ENCODE data around the gene MLH3. TPM values are rescaled to one million over a fixed set of nuclear protein-coding genes. Genes with fewer than 3 reads are reported as not detected.

The MLH3 gene
- polyA plus RNA-seq, 1 donor (not counting 4 experiments of a cell fraction or from before 2014, with no cell fraction given) = 13.0 TPM

DNA sequence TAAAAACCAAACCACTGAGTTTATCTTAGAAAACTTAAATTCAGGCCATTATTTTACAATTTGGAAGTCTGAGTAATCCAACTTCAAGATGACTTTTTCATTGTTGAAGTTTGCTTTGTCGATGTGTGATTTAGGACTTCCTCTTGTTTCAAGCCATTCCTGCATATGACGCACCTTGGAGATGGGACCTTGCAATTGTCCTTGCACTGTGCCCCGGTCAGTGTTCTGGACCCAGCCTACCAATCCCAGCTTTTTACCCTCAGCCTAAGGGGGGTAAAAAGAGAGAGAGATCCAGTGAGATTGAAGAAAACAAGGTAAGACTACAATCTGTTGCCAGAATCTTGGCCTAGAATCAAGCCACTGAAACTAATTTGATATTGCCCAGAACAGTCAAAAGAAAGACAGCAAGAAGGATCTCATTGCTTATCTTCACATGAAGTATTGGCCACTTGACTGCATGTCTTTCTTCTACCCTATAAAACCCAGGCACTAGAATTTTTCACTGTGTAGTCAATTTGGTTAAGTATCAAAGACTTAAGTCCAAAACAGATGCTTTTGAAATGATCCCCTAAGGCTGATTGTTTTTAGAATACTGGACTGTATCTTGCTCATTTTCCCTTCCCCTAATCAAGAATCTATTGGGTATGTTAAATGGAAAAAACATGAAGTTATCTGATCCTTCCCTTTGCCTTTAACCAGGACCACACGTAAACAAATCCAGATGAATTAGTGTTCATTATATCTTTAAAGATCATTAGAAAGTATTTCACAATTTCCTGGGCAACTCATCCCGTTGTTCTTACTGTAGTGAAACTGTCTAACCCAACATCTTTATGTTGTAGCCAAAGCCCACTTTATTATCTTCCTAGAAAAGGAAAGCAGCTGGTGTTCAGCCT lies 2.4 kb upstream of the MLH3 start:
- Histone ChIP-seq H3K27me3 (ENCODE audit: control insufficient read depth, extremely low read depth, insufficient read depth, low read length) (no peaks in the 10 kb centered on the region), H3K4me1 (ENCODE audit: control insufficient read depth, extremely low read depth, insufficient read depth, low read length) (peaks cover 20% of the 10 kb centered on the region), H3K9ac (ENCODE audit: control insufficient read depth, extremely low read depth, insufficient read depth, low read length) (no peak overlapping the region), H2AFZ (ENCODE audit: control insufficient read depth, low read length) (no peak overlapping the region), H3K4me3 (ENCODE audit: control insufficient read depth in 2 of 3, extremely low read depth in 1 of 3, insufficient read depth in 2 of 3, low read depth in 1 of 3, low read length in 3 of 3) (no peak overlapping the region), H3K4me2 (ENCODE audit: control insufficient read depth, extremely low read depth, insufficient read depth, low read depth, low read length) (no peak overlapping the region), H3K79me2 (ENCODE audit: control insufficient read depth, insufficient read depth, low read length) (peaks cover 3% of the 10 kb centered on the region), H3K9me1 (ENCODE audit: control insufficient read depth, extremely low read depth, insufficient read depth, low read length) (no peaks in the 10 kb centered on the region), H4K20me1 (ENCODE audit: control insufficient read depth, extremely low read depth, insufficient read depth, low read length) (no peaks in the 10 kb centered on the region), H3K9me3 (ENCODE audit: control insufficient read depth, low read depth, low read length) (no peaks in the 10 kb centered on the region), H3K27ac (ENCODE audit: control insufficient read depth, insufficient read depth, low read length) (no peak overlapping the region), H3K36me3 (ENCODE audit: control insufficient read depth in 2 of 2, extremely low read depth in 1 of 2, insufficient read depth in 2 of 2, low read length in 2 of 2) (peaks cover 3 to 8% of the 10 kb centered on the region in 2 experiments)
- DNase-seq (ENCODE audit: low read depth, low spot score) (no peak), FAIRE-seq (no peak)
- dilution Hi-C loops (cut with MboI; ENCODE audit: extremely low pct_ligation_motif_present, low sequenced_read_pairs) = no loop called here
- no peak for TF ChIP-seq EZH2 (IDR thresholded peaks at IDR 0.05; ENCODE audit: low read length)
- TF ChIP-seq, protein P1, sequence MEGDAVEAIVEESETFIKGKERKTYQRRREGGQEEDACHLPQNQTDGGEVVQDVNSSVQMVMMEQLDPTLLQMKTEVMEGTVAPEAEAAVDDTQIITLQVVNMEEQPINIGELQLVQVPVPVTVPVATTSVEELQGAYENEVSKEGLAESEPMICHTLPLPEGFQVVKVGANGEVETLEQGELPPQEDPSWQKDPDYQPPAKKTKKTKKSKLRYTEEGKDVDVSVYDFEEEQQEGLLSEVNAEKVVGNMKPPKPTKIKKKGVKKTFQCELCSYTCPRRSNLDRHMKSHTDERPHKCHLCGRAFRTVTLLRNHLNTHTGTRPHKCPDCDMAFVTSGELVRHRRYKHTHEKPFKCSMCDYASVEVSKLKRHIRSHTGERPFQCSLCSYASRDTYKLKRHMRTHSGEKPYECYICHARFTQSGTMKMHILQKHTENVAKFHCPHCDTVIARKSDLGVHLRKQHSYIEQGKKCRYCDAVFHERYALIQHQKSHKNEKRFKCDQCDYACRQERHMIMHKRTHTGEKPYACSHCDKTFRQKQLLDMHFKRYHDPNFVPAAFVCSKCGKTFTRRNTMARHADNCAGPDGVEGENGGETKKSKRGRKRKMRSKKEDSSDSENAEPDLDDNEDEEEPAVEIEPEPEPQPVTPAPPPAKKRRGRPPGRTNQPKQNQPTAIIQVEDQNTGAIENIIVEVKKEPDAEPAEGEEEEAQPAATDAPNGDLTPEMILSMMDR (optimal IDR thresholded peaks at IDR 0.05 in 1 of 3, IDR thresholded peaks at IDR 0.05 in 1 of 3, conservative IDR thresholded peaks at IDR 0.05 in 1 of 3; ENCODE audit: extremely low read depth in 1 of 3, insufficient read depth in 2 of 3, low read length in 3 of 3) = no peak

- H3K9me3 ChIP-seq (ENCODE audit: control insufficient read depth, low read depth, low read length) = no peaks in the 10 kb centered on the region
- FAIRE-seq = no peak
- H3K9me1 ChIP-seq (ENCODE audit: control insufficient read depth, extremely low read depth, insufficient read depth, low read length) = no peaks in the 10 kb centered on the region
- peaks cover 3 to 8% of the 10 kb centered on the region in 2 experiments for H3K36me3 ChIP-seq (ENCODE audit: control insufficient read depth in 2 of 2, extremely low read depth in 1 of 2, insufficient read depth in 2 of 2, low read length in 2 of 2)
- H3K9ac ChIP-seq (ENCODE audit: control insufficient read depth, extremely low read depth, insufficient read depth, low read length) = peak overlapping the region; percentile 66
- H3K27ac ChIP-seq (ENCODE audit: control insufficient read depth, insufficient read depth, low read length) = peak overlapping the region; percentile 40
- peaks cover 3% of the 10 kb centered on the region for H3K79me2 ChIP-seq (ENCODE audit: control insufficient read depth, insufficient read depth, low read length)
- H3K4me1 ChIP-seq (ENCODE audit: control insufficient read depth, extremely low read depth, insufficient read depth, low read length) = peaks cover 20% of the 10 kb centered on the region
- no peak for DNase-seq (ENCODE audit: low read depth, low spot score)
- H4K20me1 ChIP-seq (ENCODE audit: control insufficient read depth, extremely low read depth, insufficient read depth, low read length) = no peaks in the 10 kb centered on the region
- no peaks in the 10 kb centered on the region for H3K27me3 ChIP-seq (ENCODE audit: control insufficient read depth, extremely low read depth, insufficient read depth, low read length)
- peak overlapping the region; percentile 34 for H2AFZ ChIP-seq (ENCODE audit: control insufficient read depth, low read length)
- TF ChIP-seq, protein P1 (optimal IDR thresholded peaks at IDR 0.05 in 1 of 3, IDR thresholded peaks at IDR 0.05 in 1 of 3, conservative IDR thresholded peaks at IDR 0.05 in 1 of 3; ENCODE audit: extremely low read depth in 1 of 3, insufficient read depth in 2 of 3, low read length in 3 of 3) = no peak
- TF ChIP-seq EZH2 (IDR thresholded peaks at IDR 0.05; ENCODE audit: low read length) = no peak
- peak overlapping the region; percentile 84 for H3K4me2 ChIP-seq (ENCODE audit: control insufficient read depth, extremely low read depth, insufficient read depth, low read depth, low read length)
- dilution Hi-C loops (cut with MboI; ENCODE audit: extremely low pct_ligation_motif_present, low sequenced_read_pairs) = no loop called here
- H3K4me3 ChIP-seq (ENCODE audit: control insufficient read depth in 2 of 3, extremely low read depth in 1 of 3, insufficient read depth in 2 of 3, low read depth in 1 of 3, low read length in 3 of 3) = peak overlapping the region; percentile 40 to 66 (median 52)
Measured at GRCh38 chr14:75051556-75051899, 261 bp upstream of the MLH3 start.

All from keratinocyte (primary cell).